H1 (cell line): Measurements from ENCODE around the gene DTD1. TPM values are rescaled to one million over a fixed set of nuclear protein-coding genes. Genes with fewer than 3 reads are reported as not detected.

ENCODE experiments used
- CTCF ChIA-PET: fragments of 300-600 bp; sonication (Branson Sonifier 250); formaldehyde crosslinking; loops from one replicate; lab custom pipeline; 2021; ENCODE audit not compliant: partially characterized antibody; lab: Charles Lee
- POLR2A ChIA-PET: fragments of 300-600 bp; sonication (Branson Sonifier 250); formaldehyde crosslinking; loops from one replicate; lab custom pipeline; 2021; ENCODE audit warnings: inconsistent platforms; ENCODE audit not compliant: partially characterized antibody; lab: Charles Lee
- DNase-seq, 2 experiments: peaks; one replicate each; pipeline versions ENCODE4 v3.0.0 to v3.0.0-alpha.2; 2010 to 2022; ENCODE audit warnings: low spot score in 2 of 2, low read depth in 1 of 2, mixed read lengths in 1 of 2
- FAIRE-seq: peaks from 2 replicates; lab custom pipeline; 2011; peaks lifted over from hg19 to GRCh38; lab: Jason Lieb, UNC
- H2AFZ ChIP-seq: 2 replicates; pipeline ENCODE4 v1.8.1; 2012; ENCODE audit warnings: low read length, inconsistent platforms
- H2AK5ac ChIP-seq: 2 replicates; pipeline ENCODE4 v1.6.1; 2013; ENCODE audit warnings: low read depth, low read length
- H2BK120ac ChIP-seq: replicated peaks from 2 replicates; pipeline ENCODE3; 2013; ENCODE audit warnings: low read depth, low read length, inconsistent platforms
- H2BK12ac ChIP-seq: 2 replicates; pipeline ENCODE4 v1.6.1; 2013; ENCODE audit warnings: low read depth, low read length
- H2BK15ac ChIP-seq: 2 replicates; pipeline ENCODE4 v1.6.1; 2013; ENCODE audit warnings: low read length
- H2BK20ac ChIP-seq: 2 replicates; pipeline ENCODE4 v1.6.1; 2013; ENCODE audit warnings: low read length
- H2BK5ac ChIP-seq: 2 replicates; pipeline ENCODE4 v1.6.1; 2013; ENCODE audit warnings: low read depth, low read length
- H3K14ac ChIP-seq: 2 replicates; pipeline ENCODE4 v1.6.1; 2013; ENCODE audit warnings: inconsistent platforms; ENCODE audit not compliant: insufficient read length
- H3K18ac ChIP-seq: 2 replicates; pipeline ENCODE4 v1.6.1; 2013; ENCODE audit warnings: low read length; ENCODE audit errors: extremely low read depth
- H3K23ac ChIP-seq: 2 replicates; pipeline ENCODE4 v1.6.1; 2013; ENCODE audit warnings: inconsistent platforms; ENCODE audit not compliant: insufficient read length
- H3K23me2 ChIP-seq: 2 replicates; pipeline ENCODE4 v1.6.1; 2013; ENCODE audit warnings: low read depth, low read length
- H3K27ac ChIP-seq: 2 replicates; pipeline ENCODE4 v1.6.1; 2011; ENCODE audit warnings: low read depth, low read length, inconsistent platforms
- H3K27me3 ChIP-seq, 4 experiments: replicated peaks in 1 of 4; 1 replicate in 1 of 4; 2 replicates in 3 of 4; pipeline versions ENCODE4 v1.6.1 to v1.8.1; 2011 to 2013; ENCODE audit warnings: low read length in 3 of 4, mild to moderate bottlenecking in 3 of 4, inconsistent platforms in 2 of 4, mixed read lengths in 2 of 4, moderate library complexity in 1 of 4; ENCODE audit not compliant: control insufficient read depth in 3 of 4, insufficient read depth in 3 of 4; ENCODE audit errors: extremely low read depth in 1 of 4
- H3K36me3 ChIP-seq, 4 experiments: 2 replicates each; pipeline versions ENCODE4 v1.6.1 to v1.8.1; 2011 to 2013; ENCODE audit warnings: mild to moderate bottlenecking in 4 of 4, low read length in 3 of 4, moderate library complexity in 2 of 4, control low read depth in 1 of 4, inconsistent platforms in 1 of 4; ENCODE audit not compliant: insufficient read depth in 4 of 4, control insufficient read depth in 2 of 4
- H3K4ac ChIP-seq: replicated peaks from 2 replicates; pipeline ENCODE3; 2013; ENCODE audit warnings: low read length, low read depth, mixed read lengths, inconsistent platforms; ENCODE audit not compliant: insufficient read length
- H3K4me1 ChIP-seq, 4 experiments: replicated peaks in 1 of 4; 1 replicate in 1 of 4; 2 replicates in 3 of 4; pipeline versions ENCODE4 v1.6.1 to v1.8.1; 2011 to 2013; ENCODE audit warnings: low read length in 3 of 4, inconsistent platforms in 2 of 4, mixed read lengths in 1 of 4; ENCODE audit not compliant: insufficient read depth in 4 of 4, control insufficient read depth in 3 of 4
- H3K4me2 ChIP-seq, 2 experiments: 2 replicates each; pipeline versions ENCODE4 v1.6.1 to v1.8.1; 2011 to 2013; ENCODE audit warnings: low read depth in 2 of 2, low read length in 2 of 2, control low read depth in 1 of 2, inconsistent platforms in 1 of 2, mild to moderate bottlenecking in 1 of 2; ENCODE audit not compliant: insufficient read depth in 1 of 2
- H3K4me3 ChIP-seq, 4 experiments: fragments of 200-600, 300-600 bp in 1 of 4; sonication (generic), shearing (Covaris generic), sonication (Bioruptor Twin) in 1 of 4; 2 replicates each; pipeline versions ENCODE4 v1.5.1 to v1.8.1; 2011 to 2016; ENCODE audit warnings: low read length in 4 of 4, low read depth in 3 of 4, control low read depth in 2 of 4, inconsistent platforms in 2 of 4, mild to moderate bottlenecking in 2 of 4, mixed read lengths in 1 of 4, moderate library complexity in 1 of 4; ENCODE audit not compliant: insufficient read depth in 2 of 4; ENCODE audit errors: extremely low read depth in 1 of 4
- H3K56ac ChIP-seq: replicated peaks from 2 replicates; pipeline ENCODE3; 2013; ENCODE audit warnings: low read depth, mild to moderate bottlenecking, mixed read lengths, low read length, inconsistent platforms; ENCODE audit not compliant: insufficient read length
- H3K79me1 ChIP-seq: 2 replicates; pipeline ENCODE4 v1.6.1; 2013; ENCODE audit warnings: low read depth, low read length, control low read depth
- H3K79me2 ChIP-seq, 2 experiments: 2 replicates each; pipeline versions ENCODE4 v1.6.1 to v1.8.1; 2012 to 2013; ENCODE audit warnings: low read length in 2 of 2, mild to moderate bottlenecking in 2 of 2, inconsistent platforms in 1 of 2; ENCODE audit not compliant: insufficient read depth in 2 of 2, control insufficient read depth in 1 of 2
- H3K9ac ChIP-seq, 4 experiments: replicated peaks in 1 of 4; 1 replicate in 1 of 4; 2 replicates in 3 of 4; pipeline versions ENCODE4 v1.6.1 to v1.8.1; 2011 to 2013; ENCODE audit warnings: low read depth in 3 of 4, low read length in 3 of 4, control low read depth in 2 of 4, mild to moderate bottlenecking in 2 of 4, moderate library complexity in 2 of 4, inconsistent platforms in 1 of 4; ENCODE audit errors: extremely low read depth in 1 of 4
- H3K9me3 ChIP-seq, 2 experiments: 2 replicates each; pipeline versions ENCODE4 v1.6.1 to v1.8.1; 2012 to 2013; ENCODE audit warnings: mild to moderate bottlenecking in 2 of 2, moderate library complexity in 2 of 2, control low read depth in 1 of 2, inconsistent platforms in 1 of 2, low read depth in 1 of 2, low read length in 1 of 2, mixed read lengths in 1 of 2; ENCODE audit not compliant: insufficient read depth in 2 of 2
- H4K20me1 ChIP-seq, 2 experiments: replicated peaks in 1 of 2; 2 replicates each; pipeline versions ENCODE3 to v1.8.1; 2011 to 2013; ENCODE audit warnings: inconsistent platforms in 2 of 2, low read length in 2 of 2, mild to moderate bottlenecking in 1 of 2; ENCODE audit not compliant: insufficient read depth in 2 of 2, control insufficient read depth in 1 of 2
- H4K5ac ChIP-seq: 2 replicates; pipeline ENCODE4 v1.6.1; 2013; ENCODE audit warnings: low read length, low read depth, mixed read lengths, inconsistent platforms; ENCODE audit not compliant: insufficient read length
- H4K8ac ChIP-seq: 2 replicates; pipeline ENCODE4 v1.8.0; 2013; ENCODE audit warnings: mild to moderate bottlenecking, moderate library complexity, low read length, inconsistent platforms; ENCODE audit not compliant: insufficient read depth; ENCODE audit errors: extremely low read depth
- H4K91ac ChIP-seq: replicated peaks from 2 replicates; pipeline ENCODE3; 2013; ENCODE audit warnings: low read length, mixed read lengths, inconsistent platforms; ENCODE audit not compliant: insufficient read length
- CHD1 ChIP-seq: IDR thresholded peaks from 2 replicates; pipeline ENCODE4 v1.6.1; 2012; ENCODE audit warnings: low read depth, low read length, improper control_type of control experiment
- CHD2 ChIP-seq: IDR thresholded peaks from 2 replicates; pipeline ENCODE4 v1.6.1; 2012; ENCODE audit warnings: low read length, improper control_type of control experiment
- CREB1 ChIP-seq: IDR thresholded peaks from 2 replicates; pipeline ENCODE4 v1.6.1; 2012; ENCODE audit warnings: inconsistent platforms
- CTCF ChIP-seq, 3 experiments: IDR thresholded peaks; 1 replicate in 2 of 3; 2 replicates in 1 of 3; pipeline versions ENCODE4 v1.5.1 to v1.6.1; 2011; ENCODE audit warnings: low read length in 3 of 3, mild to moderate bottlenecking in 3 of 3, inconsistent platforms in 2 of 3, low read depth in 1 of 3, moderate library complexity in 1 of 3; ENCODE audit not compliant: insufficient read depth in 1 of 3; ENCODE audit errors: control extremely low read depth in 1 of 3
- GTF2F1 ChIP-seq: IDR thresholded peaks from 2 replicates; pipeline ENCODE4 v1.6.1; 2012; ENCODE audit warnings: low read depth, low read length, improper control_type of control experiment, borderline replicate concordance
- JUN ChIP-seq: IDR thresholded peaks from 2 replicates; pipeline ENCODE4 v1.6.1; 2011; ENCODE audit warnings: low read depth, mild to moderate bottlenecking, improper control_type of control experiment, low read length
- RXRA ChIP-seq: IDR thresholded peaks from 2 replicates; pipeline ENCODE4 v1.6.1; 2011; ENCODE audit warnings: low read depth, mild to moderate bottlenecking, low read length, moderate library complexity; ENCODE audit not compliant: insufficient read depth
- SAP30 ChIP-seq: fragments of 300-600 bp; sonication (generic); IDR thresholded peaks from 2 replicates; pipeline ENCODE4 v1.7.1; 2012; ENCODE audit warnings: low read length, moderate library complexity, mild to moderate bottlenecking, inconsistent platforms; ENCODE audit not compliant: insufficient read depth, insufficient replicate concordance
- TAF7 ChIP-seq: optimal IDR thresholded peaks from 2 replicates; pipeline ENCODE3; 2011; ENCODE audit warnings: low read depth, mild to moderate bottlenecking, inconsistent platforms, low read length, moderate library complexity, borderline replicate concordance
- WGBS, 2 experiments: shearing (Covaris generic) in 1 of 2; methylation state at CpG; one replicate each; pipeline versions ENCODE4 v1.1.6 to v1.1.7; 2013 to 2015; ENCODE audit warnings: low lambda C conversion rate in 2 of 2, mixed read lengths in 2 of 2, inconsistent platforms in 1 of 2, low coverage in 1 of 2, missing lambda C conversion rate in 1 of 2; ENCODE audit not compliant: insufficient replicate concordance in 2 of 2, insufficient coverage in 1 of 2, insufficient read length in 1 of 2; ENCODE audit errors: extremely low coverage in 1 of 2, missing lambda C conversion rate in 1 of 2; 5-methylcytosine and 5-hydroxymethylcytosine counted together
- polyA plus RNA-seq, 7 experiments: library from polyadenylated mRNA; depleted of rRNA in 3 of 7; stranded (reverse) in 5 of 7; unstranded in 2 of 7; fragments of >200 nt in 5 of 7; fragments of 200-250 nt in 2 of 7; gene quantifications; 1 replicate in 5 of 7; 2 replicates in 1 of 7; 4 replicates in 1 of 7; pipeline versions ENCODE4 v1.2.1 to v1.2.3, GENCODE V29; 2011 to 2013; ENCODE audit warnings: missing spikeins in 2 of 7, mixed read lengths in 2 of 7
- total RNA-seq: library from RNA; stranded (reverse); fragmentation: NEBNext Ultra II Directional; extraction: Animal tissue kit (Norgen Biotek cat#: 25700); gene quantifications from 2 replicates; pipeline ENCODE4 v1.2.1, GENCODE V29; 2021
- TF ChIP-seq, protein P1 (sequence below): IDR thresholded peaks from 2 replicates; pipeline ENCODE4 v1.6.1; 2012; ENCODE audit warnings: inconsistent platforms

Gene DTD1
- total and polyA plus RNA-seq, 2 of the 8 experiments (the other 6 are each of a cell fraction or from before 2014, with no cell fraction given), result 49.7 to 66.6 TPM

DNA sequence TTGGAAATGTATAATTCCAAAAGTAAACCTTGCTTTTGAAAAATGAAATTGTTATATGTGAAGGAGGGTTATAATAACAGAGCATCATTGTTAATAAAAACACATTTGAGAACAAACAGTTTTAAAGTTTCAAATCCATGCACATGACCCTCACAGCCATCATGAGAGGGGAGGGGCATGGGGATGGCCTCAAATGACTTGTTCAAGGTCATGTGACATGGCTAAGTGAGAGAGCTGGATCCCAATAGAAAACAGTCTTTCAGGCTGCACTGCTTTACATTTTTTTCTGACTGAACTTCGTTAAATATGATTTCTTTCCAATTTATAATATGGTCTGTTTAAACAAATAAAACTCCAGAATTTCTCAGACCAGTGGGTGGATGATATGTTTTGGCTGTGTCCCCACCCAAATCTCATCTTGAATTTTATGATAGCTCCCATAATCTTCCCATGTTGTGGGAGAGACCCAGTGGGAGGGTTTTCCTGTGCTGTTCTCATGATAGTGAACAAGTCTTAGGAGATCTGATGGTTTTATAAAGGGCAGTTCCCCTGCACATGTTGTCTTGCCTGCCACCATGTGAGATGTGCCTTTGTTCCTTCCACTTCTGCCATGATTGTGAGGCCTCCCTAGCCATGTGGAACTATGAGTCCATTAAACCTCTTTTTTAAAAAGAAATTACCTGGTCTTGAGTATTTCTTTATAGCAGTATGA is 66.0 kb downstream of the DTD1 start:
- Histone ChIP-seq H3K18ac (no peak overlapping the region), H3K56ac (no peak overlapping the region), H3K23me2 (no peaks in the 10 kb centered on the region), H2BK120ac (no peak overlapping the region), H3K4me2 (no peak overlapping the region), H2BK20ac (no peak overlapping the region), H3K79me1 (no peaks in the 10 kb centered on the region; the same call in 1 of the 2 replicates), H2AFZ (no peak overlapping the region), H4K91ac (no peak overlapping the region), H3K36me3 (no peaks in the 10 kb centered on the region; a peak in 1 of 8 replicates), H4K8ac (no peak overlapping the region), H3K4me3 (no peak overlapping the region), H3K27me3 (no peaks in the 10 kb centered on the region), H2BK12ac (no peak overlapping the region), H3K27ac (no peak overlapping the region), H2BK5ac (no peak overlapping the region), H3K4me1 (no peaks in the 10 kb centered on the region), H3K14ac (no peak overlapping the region), H3K23ac (no peak overlapping the region), H4K5ac (no peak overlapping the region), H2AK5ac (no peak overlapping the region), H4K20me1 (peaks cover 0 to 1% of the 10 kb centered on the region in 2 experiments), H3K4ac (no peak overlapping the region), H2BK15ac (no peak overlapping the region), H3K9me3 (no peaks in the 10 kb centered on the region), H3K9ac (no peak overlapping the region), H3K79me2 (no peaks in the 10 kb centered on the region)
- FAIRE-seq (no peak), DNase-seq (no peak)
- ChIA-PET CTCF (interaction anchor here (0.6 to 3.1 kb wide), 5 partner anchors 17 to 429 kb away, joined by 3 to 14 read pairs (median 3); no protein-coding TSS in a partner anchor), POLR2A (no interaction called here)
- 89% methylated on average over 1 of the region's 1 CpG; no CpG with 5 or more reads in 1 of the 2 experiments for WGBS, 2 experiments
- TF ChIP-seq JUN (no peak), CHD2 (no peak), CREB1 (no peak), TAF7 (no peak), RXRA (no peak), SAP30 (no peak), GTF2F1 (no peak), CHD1 (no peak), CTCF (IDR thresholded peaks at IDR 0.05; ENCODE audit: control extremely low read depth in 1 of 3, insufficient read depth in 1 of 3, low read depth in 1 of 3, low read length in 3 of 3) (no peak)
- TF ChIP-seq, protein P1, sequence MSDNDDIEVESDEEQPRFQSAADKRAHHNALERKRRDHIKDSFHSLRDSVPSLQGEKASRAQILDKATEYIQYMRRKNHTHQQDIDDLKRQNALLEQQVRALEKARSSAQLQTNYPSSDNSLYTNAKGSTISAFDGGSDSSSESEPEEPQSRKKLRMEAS, result no peak
